Measurements from ENCODE around the gene TMEM151B.

The TMEM151B gene

GRCh38 chr6:44285552-44286284, 15.5 kb downstream of the TMEM151B start:
- no peak for DNase-seq

GRCh38 chr6:44286285-44286565, 16.0 kb downstream of the TMEM151B start:
- no peak for DNase-seq

- DNase-seq = no peak
These were observed 16.5 kb downstream of the TMEM151B start for GRCh38 chr6:44286747-44287146.

- no peak for DNase-seq
These were observed 19.5 kb downstream of the TMEM151B start for GRCh38 chr6:44289726-44290260.

GRCh38 chr6:44291841-44292240, 21.6 kb downstream of the TMEM151B start:
- no peak for DNase-seq

GRCh38 chr6:44292661-44293365, 22.6 kb downstream of the TMEM151B start:
- no peak for DNase-seq

- no peak for DNase-seq
These were observed 24.9 kb downstream of the TMEM151B start for GRCh38 chr6:44294832-44295791.

GRCh38 chr6:44297063-44298038, 27.1 kb downstream of the TMEM151B start:
- DNase-seq = peak; percentile 54

GRCh38 chr6:44298055-44298803, 28.0 kb downstream of the TMEM151B start:
- DNase-seq = no peak

- no peak for DNase-seq
These were observed 28.6 kb downstream of the TMEM151B start for GRCh38 chr6:44298864-44299263.

- DNase-seq = no peak
These were observed 30.1 kb downstream of the TMEM151B start for GRCh38 chr6:44300292-44300823.

GRCh38 chr6:44301106-44301505, 30.9 kb downstream of the TMEM151B start:
- no peak for DNase-seq

GRCh38 chr6:44301782-44302564, 31.7 kb downstream of the TMEM151B start:
- DNase-seq = no peak

GRCh38 chr6:44302856-44303255, 32.6 kb downstream of the TMEM151B start:
- DNase-seq = no peak

GRCh38 chr6:44303842-44304241, 33.6 kb downstream of the TMEM151B start:
- DNase-seq = no peak

GRCh38 chr6:44304282-44305199, 34.3 kb downstream of the TMEM151B start:
- peak; percentile 10 for DNase-seq

- no peak for DNase-seq
These were observed 35.0 kb downstream of the TMEM151B start for GRCh38 chr6:44305200-44305725.

- DNase-seq = no peak
These were observed 36.5 kb downstream of the TMEM151B start for GRCh38 chr6:44306710-44307109.

GRCh38 chr6:44307217-44307616, 37.0 kb downstream of the TMEM151B start:
- no peak for DNase-seq
